ENCODE results near the gene CCDC57.
"Not testable (repeated sequence)": the region's sequence is repeated elsewhere in the genome, so short reads cannot be mapped to it uniquely, and the experiment has no call there.

The CCDC57 gene

GRCh38 chr17:82177276-82177675 is 35.4 kb downstream of the CCDC57 start:
- no peak for DNase-seq (ENCODE audit: low spot score)

DNA sequence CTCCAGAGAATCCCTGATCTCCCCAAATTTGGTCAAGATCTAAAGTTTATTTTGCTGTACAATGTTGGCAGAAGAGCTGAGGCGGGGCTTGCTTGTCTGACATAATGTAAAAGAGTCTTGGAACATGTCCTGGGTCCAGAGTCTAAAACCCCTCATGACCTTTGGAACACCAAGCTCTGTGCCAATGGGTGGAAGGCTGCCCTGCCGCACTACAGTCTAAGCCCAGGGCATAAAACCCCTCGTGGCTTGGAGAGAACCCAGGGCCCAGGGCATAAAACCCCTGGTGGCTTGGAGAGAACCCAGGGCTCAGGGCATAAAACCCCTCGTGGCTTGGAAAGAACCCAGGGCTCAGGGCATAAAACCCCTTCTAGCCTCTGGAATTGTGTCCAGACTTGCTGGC is 36.7 kb downstream of the CCDC57 start:
- DNase-seq (ENCODE audit: low spot score) = no peak

DNA sequence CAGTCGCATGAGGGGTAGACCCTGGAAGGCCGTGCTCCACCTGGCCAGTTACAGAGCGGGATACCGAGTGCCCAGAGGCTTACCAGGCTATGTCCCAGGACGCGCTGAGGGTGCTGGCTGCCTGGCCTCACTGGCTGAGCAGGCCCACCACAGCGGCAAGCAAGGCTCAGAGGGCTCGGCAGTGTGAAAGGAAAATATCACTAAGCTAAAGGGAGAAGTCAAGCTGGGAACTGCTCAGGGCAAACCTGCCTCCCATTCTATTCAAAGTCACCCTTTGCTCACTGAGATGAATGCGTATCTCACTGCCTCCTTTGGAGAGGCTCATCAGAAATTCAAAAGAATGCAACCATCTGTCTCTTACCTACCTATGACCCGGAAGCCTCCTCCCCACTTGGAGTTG is 37.4 kb downstream of the CCDC57 start:
- DNase-seq (ENCODE audit: low spot score) = no peak

GRCh38 chr17:82174042-82174857 is 38.4 kb downstream of the CCDC57 start:
- not testable (repeated sequence) for DNase-seq (ENCODE audit: low spot score)

GRCh38 chr17:82173351-82174041 is 39.1 kb downstream of the CCDC57 start:
- no peak for DNase-seq (ENCODE audit: low spot score)

DNA sequence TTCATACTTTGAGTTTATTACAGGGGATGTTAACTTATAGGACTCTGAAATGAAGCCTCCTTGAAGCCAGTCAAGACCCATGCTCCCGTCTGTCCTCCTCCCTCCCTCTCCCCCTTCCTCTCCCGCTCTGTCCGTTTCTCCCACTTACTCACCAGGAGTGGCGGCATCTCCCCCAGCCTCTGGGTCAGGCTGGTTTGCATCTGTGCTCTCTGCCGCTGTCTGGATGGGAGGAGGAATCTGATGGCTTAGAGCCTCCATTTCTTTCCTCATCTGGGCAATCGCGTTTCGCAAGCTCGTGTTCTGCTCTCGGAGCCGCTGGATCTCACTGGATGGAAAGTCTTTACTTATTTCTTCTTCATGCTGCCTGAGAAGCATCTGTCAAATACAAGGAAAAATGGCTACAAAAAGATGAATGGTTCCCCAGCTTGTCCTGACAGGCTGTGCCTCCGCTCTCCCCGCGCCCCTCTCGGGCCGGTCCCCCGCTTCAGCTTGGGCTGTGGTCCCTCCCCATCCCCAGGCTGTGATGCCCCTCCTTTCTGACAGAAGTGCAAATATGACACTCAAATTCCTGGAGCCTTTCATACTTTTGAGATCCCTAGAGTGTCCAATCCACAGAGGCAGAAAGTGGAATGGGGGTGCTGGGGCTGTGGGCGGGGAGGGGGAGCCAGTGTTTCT is 40.0 kb downstream of the CCDC57 start:
- no peak for DNase-seq (ENCODE audit: low spot score)

- no peak for DNase-seq (ENCODE audit: low spot score)
Observed at GRCh38 chr17:82171750-82172375, 40.8 kb downstream of the CCDC57 start.

DNA sequence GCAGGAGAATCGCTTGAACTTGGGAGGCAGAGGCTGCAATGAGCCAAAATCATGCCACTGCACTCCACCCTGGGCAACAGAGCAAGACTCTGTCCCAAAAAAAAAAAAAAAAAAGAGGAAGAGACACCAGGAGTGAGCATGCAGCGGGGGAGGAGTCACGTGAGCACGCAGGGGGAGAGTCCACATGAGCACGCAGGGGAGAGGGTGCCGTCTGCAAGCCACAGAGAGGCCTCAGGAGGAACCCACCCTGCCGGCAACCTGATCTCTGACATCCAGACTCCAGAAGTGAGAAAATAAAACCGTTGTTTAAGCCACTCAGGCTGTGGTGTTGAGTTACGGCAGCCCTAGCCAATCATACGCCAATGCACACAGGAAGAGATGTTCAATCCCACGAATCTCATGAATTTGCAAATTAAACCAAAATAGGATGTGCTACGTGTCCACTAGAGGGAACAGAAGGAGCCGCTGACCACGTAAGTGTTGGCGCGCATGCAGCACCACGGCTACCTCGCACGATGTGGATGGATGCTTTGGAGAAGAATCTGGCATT is 42.2 kb downstream of the CCDC57 start:
- DNase-seq (ENCODE audit: low spot score) = no peak

GRCh38 chr17:82168568-82168967 is 44.1 kb downstream of the CCDC57 start:
- DNase-seq (ENCODE audit: low spot score) = no peak

- no peak for DNase-seq (ENCODE audit: low spot score)
Observed at GRCh38 chr17:82167028-82167427, 45.6 kb downstream of the CCDC57 start.

DNA sequence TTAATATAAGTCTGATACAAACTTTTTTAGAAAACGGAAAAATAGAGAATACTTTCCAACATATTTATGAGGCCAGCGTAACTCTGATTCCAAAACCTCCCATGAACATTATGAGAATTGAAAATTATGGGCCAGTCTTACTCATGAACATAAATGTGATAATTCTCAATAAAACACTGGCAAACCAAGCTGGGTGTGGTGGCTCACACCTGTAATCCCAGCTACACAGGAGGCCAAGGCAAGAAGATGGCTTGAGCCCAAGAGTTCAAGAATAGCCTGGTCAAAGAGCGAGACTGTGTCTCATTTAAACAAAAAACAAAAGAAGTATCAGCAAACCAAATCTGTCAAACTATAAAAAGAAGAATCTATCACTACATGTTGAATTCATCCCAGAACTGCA is 47.8 kb downstream of the CCDC57 start:
- DNase-seq (ENCODE audit: low spot score) = no peak

DNA sequence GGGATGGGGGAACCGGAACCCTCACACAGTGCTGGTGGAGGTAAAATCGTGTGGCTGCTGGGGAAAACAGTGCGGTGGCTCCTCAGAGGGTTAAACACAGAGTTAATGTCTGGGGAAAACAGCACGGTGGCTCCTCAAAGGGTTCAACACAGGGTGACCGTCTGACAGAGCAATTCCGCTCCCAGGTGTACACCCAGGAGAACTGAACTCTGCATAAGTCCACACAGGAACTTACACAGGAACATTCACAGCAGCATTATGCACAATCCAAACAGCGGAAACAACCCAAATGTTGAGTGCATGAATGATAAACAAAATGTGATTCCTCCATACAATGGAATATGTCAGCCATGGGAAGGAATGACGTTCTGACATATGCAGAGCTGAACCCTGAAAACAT is 51.4 kb downstream of the CCDC57 start:
- no peak for DNase-seq (ENCODE audit: low spot score)

GRCh38 chr17:82160075-82160474 is 52.6 kb downstream of the CCDC57 start:
- no peak for DNase-seq (ENCODE audit: low spot score)

DNA sequence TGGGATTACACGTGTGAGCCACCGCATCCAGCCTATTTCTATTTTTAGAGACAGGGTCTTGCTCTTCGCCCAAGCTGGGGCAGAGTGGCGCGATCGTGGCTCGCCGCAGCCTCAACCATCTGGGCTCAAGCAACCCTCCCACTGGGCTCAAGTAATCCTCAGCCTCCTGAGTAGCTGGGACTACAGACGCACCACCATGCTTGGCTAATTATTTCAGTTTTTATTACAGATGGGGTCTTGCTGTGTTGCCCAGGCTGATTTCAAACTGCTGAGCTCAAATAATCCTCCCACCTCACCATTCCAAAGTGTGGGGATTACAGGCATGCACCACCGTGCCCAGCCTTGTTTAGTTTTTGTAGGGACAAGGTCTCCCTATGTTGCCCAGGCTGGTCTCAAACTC is 53.8 kb downstream of the CCDC57 start:
- DNase-seq (ENCODE audit: low spot score) = no peak

DNA sequence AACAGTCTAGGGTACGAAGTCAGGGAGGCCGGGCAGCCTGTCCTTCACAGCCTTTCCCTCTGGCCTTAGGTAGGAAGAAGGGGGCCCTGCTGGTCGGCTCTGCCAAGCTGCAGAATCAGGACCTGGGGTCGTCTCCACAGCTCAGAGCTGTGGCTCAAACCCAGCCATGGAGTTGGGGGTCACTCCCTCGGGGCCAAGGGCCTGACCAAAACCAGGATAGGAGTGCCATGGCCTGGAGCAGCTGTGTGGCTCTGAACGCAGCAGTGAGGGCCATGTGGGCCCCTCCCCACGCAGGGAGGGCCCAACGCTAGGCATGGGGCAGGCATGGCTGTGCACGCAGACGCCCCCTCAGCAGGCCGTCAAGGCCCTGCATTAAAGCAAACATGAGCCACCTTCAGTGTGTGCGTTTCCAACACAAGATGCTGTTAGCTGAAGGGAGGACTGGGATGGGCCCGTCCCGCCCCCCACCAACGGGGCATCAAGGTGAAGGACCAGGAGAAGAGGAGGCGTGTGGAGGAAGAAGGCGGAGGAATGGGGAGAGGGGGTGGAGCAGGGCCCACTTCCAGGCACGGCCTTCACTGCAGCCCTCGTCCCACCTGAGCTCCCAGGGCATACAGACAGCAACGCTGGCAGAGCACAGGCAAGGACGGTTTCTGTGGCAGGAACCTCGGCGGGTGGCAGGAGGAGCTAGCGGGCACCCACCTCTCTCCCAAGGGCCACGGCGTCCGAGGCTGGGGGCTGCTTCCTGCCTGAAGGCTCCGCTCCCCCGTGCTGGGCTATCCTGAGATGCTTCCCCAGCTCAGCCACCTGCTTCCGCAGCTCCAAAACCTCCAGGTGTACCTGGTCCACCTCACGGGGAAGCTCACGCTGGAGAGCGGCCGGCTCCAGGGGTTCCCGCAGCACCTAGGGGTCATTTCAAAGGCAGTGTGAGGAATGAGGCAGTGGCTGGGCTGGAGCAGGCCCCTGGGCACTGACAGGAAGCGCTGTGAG is 55.3 kb downstream of the CCDC57 start:
- DNase-seq (ENCODE audit: low spot score) = no peak

DNA sequence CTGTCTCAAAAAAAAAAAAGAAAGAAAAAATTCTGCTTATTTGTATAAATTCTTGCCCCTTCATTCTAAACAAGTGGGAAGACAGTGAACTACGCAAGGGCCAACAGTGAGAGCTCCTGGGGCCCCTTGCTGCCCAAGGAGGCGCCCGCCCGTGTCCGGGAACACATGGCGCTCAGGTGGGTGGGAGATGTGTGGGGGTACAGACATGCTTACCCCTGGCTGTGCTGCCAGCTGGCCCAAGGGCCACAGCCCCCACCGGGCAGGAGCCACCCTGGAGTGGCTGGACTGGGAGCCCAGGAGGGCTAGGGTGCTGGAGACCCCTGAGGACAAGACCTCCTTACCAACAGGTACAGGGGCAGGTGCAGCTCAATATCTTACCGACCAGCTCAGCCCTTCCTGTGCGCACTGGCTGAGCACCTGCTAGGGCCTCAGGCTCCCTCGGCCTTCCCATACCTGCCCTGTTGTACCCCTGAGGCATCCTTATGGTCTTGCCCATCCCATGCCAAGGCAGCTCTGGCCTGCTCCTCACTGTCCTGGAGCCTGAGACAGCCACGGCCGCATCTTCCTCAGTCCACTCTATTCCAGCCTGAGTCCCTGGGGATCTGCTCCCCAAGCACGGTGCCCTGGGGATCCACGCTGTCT is 56.2 kb downstream of the CCDC57 start:
- no peak for DNase-seq (ENCODE audit: low spot score)

GRCh38 chr17:82155606-82156005 is 57.0 kb downstream of the CCDC57 start:
- no peak for DNase-seq (ENCODE audit: low spot score)

GRCh38 chr17:82154881-82155331 is 57.7 kb downstream of the CCDC57 start:
- DNase-seq (ENCODE audit: low spot score) = no peak

- DNase-seq (ENCODE audit: low spot score) = peak; percentile 25
Observed at GRCh38 chr17:82153745-82154375, 58.8 kb downstream of the CCDC57 start.

GRCh38 chr17:82153295-82153691 is 59.3 kb downstream of the CCDC57 start:
- no peak for DNase-seq (ENCODE audit: low spot score)

Data from LoVo (cell line).